SK-N-DZ (cell line): Measurements from ENCODE around the gene C7orf33.
"Not testable (repeated sequence)": the region's sequence is repeated elsewhere in the genome, so short reads cannot be mapped to it uniquely, and the experiment has no call there.

Experiments used
- DNase-seq: peaks from one replicate; pipeline ENCODE4 v3.0.0-alpha.2; 2015; ENCODE audit warnings: low spot score

C7orf33 gene

GRCh38 chr7:148580446-148580845 lies 10.1 kb upstream of the C7orf33 start:
- no peak for DNase-seq

- no peak for DNase-seq
Observed at GRCh38 chr7:148581624-148582023, 8.9 kb upstream of the C7orf33 start.

GRCh38 chr7:148584154-148584827 lies 6.3 kb upstream of the C7orf33 start:
- no peak for DNase-seq

- no peak for DNase-seq
Observed at GRCh38 chr7:148585399-148585798, 5.2 kb upstream of the C7orf33 start.

- DNase-seq: no peak
Observed at GRCh38 chr7:148587076-148587475, 3.5 kb upstream of the C7orf33 start.

- no peak for DNase-seq
Observed at GRCh38 chr7:148588168-148588567, 2.4 kb upstream of the C7orf33 start.

- no peak for DNase-seq
Observed at GRCh38 chr7:148588670-148589131, 1.9 kb upstream of the C7orf33 start.

GRCh38 chr7:148589640-148590039 lies 926 bp upstream of the C7orf33 start:
- DNase-seq: peak; percentile 38

- not testable (repeated sequence) for DNase-seq
Observed at GRCh38 chr7:148596354-148596753, 5.8 kb downstream of the C7orf33 start.

- DNase-seq: no peak
Observed at GRCh38 chr7:148598351-148598750, 7.8 kb downstream of the C7orf33 start.

- DNase-seq: no peak
Observed at GRCh38 chr7:148605350-148605749, 14.8 kb downstream of the C7orf33 start.

GRCh38 chr7:148607151-148607661 lies 16.6 kb downstream of the C7orf33 start:
- DNase-seq: peak; percentile 98

- no peak for DNase-seq
Observed at GRCh38 chr7:148609045-148609725, 18.6 kb downstream of the C7orf33 start.

GRCh38 chr7:148611692-148612091 lies 21.1 kb downstream of the C7orf33 start:
- DNase-seq: no peak

GRCh38 chr7:148615085-148615730 lies 24.6 kb downstream of the C7orf33 start:
- DNase-seq: no peak

- DNase-seq: no peak
Observed at GRCh38 chr7:148620749-148621359, 30.3 kb downstream of the C7orf33 start.

GRCh38 chr7:148621563-148621962 lies 31.0 kb downstream of the C7orf33 start:
- DNase-seq: no peak

GRCh38 chr7:148622887-148623585 lies 32.5 kb downstream of the C7orf33 start:
- peak; percentile 67 for DNase-seq

GRCh38 chr7:148623586-148624282 lies 33.2 kb downstream of the C7orf33 start:
- DNase-seq: no peak

GRCh38 chr7:148624735-148625134 lies 34.2 kb downstream of the C7orf33 start:
- DNase-seq: no peak

- DNase-seq: no peak
Observed at GRCh38 chr7:148625342-148625741, 34.8 kb downstream of the C7orf33 start.
